Omental fat pad (tissue), 4 donors: ENCODE results near the gene NDUFV2. TPM values are rescaled to one million over a fixed set of nuclear protein-coding genes. Genes with fewer than 3 reads are reported as not detected.
"Not testable (repeated sequence)": the region's sequence is repeated elsewhere in the genome, so short reads cannot be mapped to it uniquely, and the experiment has no call there.

Source experiments
- ATAC-seq: fragments of 150-250 bp; one replicate; pipeline ENCODE4 v1.9.1; 2016; ENCODE audit warnings: mild to moderate bottlenecking, moderate library complexity; ENCODE audit not compliant: low FRiP score
- DNase-seq: peaks from one replicate; pipeline ENCODE4 v3.0.0-alpha.2; 2019; ENCODE audit warnings: low spot score
- total RNA-seq, 4 donors: library from RNA; depleted of rRNA; stranded (reverse); fragments of >200 nt; gene quantifications; one replicate each; pipeline ENCODE4 v1.1.0, GENCODE V29; 2016
- TF ChIP-seq, protein P1 (sequence below), 3 donors: fragments of 450-650 bp; IDR thresholded peaks; one replicate each; pipeline ENCODE4 v1.5.1; 2016 to 2017; ENCODE audit warnings: antibody characterized with exemption in 3 of 3, mild to moderate bottlenecking in 3 of 3, moderate library complexity in 2 of 3

NDUFV2 gene
- total RNA-seq, 4 donors from 2014 or later = 86.1 to 92.1 (median 88.8) TPM

DNA sequence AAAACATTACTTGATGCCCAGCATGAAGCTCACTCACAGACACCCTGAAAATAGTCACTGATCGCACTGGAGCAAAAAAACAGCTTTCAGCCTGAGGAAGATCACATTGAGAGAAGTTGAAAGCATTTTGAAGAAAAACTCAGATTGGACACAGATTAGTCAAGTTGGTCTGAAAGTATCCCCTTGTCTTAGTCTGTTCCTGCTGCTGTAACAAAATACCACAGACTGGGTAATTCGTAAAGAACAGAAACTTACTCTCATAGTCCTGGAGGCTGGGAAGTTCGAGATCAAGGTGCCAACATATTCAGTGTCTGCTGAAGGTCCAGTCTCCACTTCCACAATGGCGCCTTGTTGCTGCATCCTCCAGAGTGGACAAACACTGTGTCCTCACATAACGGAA is 14.2 kb upstream of the NDUFV2 start:
- no peak for DNase-seq
- ATAC-seq = no peak
- TF ChIP-seq, protein P1, sequence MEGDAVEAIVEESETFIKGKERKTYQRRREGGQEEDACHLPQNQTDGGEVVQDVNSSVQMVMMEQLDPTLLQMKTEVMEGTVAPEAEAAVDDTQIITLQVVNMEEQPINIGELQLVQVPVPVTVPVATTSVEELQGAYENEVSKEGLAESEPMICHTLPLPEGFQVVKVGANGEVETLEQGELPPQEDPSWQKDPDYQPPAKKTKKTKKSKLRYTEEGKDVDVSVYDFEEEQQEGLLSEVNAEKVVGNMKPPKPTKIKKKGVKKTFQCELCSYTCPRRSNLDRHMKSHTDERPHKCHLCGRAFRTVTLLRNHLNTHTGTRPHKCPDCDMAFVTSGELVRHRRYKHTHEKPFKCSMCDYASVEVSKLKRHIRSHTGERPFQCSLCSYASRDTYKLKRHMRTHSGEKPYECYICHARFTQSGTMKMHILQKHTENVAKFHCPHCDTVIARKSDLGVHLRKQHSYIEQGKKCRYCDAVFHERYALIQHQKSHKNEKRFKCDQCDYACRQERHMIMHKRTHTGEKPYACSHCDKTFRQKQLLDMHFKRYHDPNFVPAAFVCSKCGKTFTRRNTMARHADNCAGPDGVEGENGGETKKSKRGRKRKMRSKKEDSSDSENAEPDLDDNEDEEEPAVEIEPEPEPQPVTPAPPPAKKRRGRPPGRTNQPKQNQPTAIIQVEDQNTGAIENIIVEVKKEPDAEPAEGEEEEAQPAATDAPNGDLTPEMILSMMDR (IDR thresholded peaks at IDR 0.05) = no peak

DNA sequence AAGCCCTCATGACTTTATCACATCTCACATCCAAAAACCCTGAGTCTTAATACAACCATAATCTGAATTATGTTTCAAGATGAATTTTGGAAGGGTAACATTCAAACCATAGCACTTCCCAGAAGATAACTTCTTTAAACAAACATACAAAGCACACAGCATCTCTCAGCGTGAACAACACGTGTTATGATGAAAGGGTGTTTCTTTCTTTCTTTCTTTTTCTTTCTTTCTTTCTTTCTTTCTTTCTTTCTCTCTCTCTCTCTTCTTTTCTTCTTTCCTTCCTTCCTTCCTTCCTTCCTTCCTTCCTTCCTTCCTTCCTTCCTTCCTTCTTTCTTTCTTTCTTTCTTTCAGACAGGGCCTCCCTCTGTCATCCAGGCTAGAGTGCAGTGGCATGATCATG is 13.8 kb upstream of the NDUFV2 start:
- not testable (repeated sequence) for ATAC-seq, DNase-seq

DNA sequence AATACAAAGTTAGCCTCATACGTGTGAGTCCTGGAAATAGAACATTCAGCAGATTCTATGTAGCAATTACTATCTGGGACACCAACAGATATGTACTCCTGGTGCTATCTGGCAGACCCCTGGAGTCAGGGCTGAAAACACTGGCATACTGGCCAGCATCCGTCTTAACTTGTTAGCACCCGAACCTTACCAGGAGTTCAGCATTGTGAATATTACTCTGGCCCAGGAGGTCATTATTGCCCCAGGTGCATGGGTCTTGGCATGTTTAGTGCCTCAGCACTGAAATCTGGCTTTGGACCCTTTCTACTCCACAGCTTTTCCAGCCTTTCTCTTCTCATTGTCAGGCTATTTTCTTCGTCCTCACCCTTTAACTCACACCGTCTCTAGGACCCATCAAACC is 11.9 kb upstream of the NDUFV2 start:
- ATAC-seq (no peak), DNase-seq (no peak)
- TF ChIP-seq, protein P1 (IDR thresholded peaks at IDR 0.05) = no peak

DNA sequence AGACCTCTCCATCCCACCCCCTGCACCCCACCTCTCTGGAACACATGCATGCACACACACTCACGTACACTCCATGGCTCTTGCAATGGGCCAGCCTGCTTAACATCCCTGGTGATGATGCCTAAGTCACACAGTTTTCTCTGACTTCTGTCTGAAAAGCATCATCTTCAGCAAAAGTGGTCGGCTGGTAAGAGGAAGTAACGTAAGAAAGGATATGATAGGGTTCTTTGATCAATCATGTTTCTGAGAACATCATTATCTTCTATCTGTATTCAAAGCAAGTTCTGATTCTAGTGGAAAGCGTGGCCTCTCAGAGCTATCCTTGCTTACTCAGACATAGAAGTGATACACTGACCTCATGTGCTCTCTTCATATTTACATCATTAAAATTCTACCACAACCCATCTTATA is 11.4 kb upstream of the NDUFV2 start:
- no peak for DNase-seq
- ATAC-seq = no peak
- TF ChIP-seq, protein P1 (IDR thresholded peaks at IDR 0.05) = no peak

DNA sequence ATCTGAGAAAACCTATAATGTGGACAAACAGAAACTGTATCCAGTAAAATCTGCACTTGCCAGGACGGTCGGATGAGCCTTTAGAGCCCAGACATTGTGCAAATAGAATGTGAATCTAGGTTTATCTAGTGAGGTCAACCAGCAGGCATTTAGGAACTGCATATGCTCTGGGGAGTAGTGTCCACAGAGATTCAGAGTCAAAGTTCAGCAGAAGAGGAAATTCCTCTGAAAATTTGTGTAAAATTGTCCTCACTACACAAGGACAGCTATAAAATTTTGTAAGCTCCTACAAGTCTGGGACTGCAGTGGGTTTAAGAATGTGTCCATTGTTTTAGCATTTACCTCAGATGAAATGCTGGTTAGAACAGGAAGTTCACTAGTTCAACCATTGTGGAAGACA is 9.8 kb upstream of the NDUFV2 start:
- DNase-seq = no peak
- TF ChIP-seq, protein P1 (IDR thresholded peaks at IDR 0.05) = no peak
- no peak for ATAC-seq

DNA sequence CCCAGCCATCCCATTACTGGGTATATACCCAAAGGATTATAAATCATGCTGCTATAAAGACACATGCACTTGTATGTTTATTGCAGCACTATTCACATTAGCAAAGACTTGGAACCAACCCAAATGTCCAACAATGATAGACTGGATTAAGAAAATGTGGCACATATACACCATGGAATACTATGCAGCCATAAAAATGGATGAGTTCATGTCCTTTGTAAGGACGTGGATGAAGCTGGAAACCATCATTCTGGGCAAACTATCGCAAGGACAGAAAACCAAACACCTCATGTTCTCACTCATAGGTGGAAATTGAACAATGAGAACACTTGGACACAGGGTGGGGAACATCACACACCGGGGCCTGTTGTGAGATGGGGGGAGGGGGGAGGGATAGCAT is 9.4 kb upstream of the NDUFV2 start:
- not testable (repeated sequence) for DNase-seq, ATAC-seq

DNA sequence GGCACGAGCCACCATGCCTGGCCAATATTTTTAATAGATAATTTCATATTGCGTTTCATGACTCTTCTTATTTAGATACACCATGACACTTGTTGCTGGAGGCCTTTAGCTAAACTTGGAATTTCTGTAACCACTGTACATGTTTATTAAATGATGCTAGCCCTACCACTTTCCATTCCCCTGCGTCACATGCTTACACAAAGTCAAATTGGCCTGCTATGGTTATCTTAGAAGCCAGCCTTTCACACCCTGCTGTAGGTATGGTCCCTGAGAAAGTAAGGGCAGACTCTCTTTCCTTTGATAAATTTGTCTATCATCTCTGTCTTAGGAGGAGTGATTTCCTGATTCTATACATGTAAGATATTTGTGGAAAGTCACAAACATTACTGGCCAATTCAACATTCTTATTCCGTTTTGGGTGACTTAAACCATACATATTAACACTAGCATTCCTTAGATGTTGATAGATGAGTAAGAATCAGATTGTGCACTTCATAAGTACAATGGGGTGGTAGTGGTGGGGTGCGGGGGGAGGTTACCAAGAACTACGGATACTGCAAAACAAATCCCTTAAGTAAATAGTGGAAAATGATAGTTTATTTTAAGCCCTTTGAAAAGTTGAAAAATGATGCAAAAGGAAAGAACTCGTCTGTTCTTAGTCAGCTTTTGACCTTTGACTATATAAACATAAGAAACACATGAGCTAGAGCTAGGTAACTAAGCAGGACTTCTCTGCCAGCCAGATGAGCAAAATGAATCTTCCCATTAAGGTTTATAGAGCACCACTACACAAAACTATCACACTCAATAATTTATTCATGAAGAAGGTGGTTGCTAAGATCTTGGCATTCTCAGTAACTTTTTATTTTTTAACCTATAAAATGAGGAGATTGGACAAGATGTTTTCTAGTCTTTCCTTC is 7.9 kb upstream of the NDUFV2 start:
- TF ChIP-seq, protein P1 (IDR thresholded peaks at IDR 0.05) = no peak
- ATAC-seq = no peak
- no peak for DNase-seq

DNA sequence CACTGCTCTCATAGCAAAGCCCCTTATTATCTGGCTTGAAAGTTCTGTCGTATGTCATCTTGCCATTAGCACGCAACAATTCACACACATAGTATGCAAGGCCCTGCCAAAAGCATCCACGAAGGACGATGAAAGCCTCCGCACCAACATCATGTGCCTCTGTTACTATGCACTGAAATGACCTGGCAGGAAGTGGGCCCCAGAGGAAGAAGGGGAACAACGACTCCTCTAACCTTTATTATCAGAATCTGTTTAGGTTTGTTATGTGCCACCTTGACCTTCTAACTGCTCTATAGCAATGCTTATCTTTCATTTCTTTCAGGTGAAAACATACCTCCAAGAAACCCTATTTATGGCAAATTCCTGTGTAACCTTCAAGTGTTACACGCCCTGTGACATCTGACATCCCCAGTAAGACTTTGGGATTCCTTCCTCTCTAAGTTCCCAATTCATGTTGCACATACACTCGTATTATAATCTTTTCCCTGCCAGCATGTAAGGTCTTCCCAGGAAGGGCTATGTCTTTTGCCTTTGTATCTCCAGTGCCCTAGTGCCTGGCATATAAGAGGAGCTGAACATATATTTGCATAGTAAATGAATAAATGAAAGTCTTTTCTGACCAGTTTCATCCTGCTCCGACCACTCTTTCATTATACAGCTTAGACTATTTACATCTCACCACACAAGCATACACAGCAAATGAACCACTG is 7.0 kb upstream of the NDUFV2 start:
- DNase-seq (no peak), ATAC-seq (no peak)
- TF ChIP-seq, protein P1 (IDR thresholded peaks at IDR 0.05) = no peak
